Measurements from ENCODE around the gene ZNF804B.

DNA sequence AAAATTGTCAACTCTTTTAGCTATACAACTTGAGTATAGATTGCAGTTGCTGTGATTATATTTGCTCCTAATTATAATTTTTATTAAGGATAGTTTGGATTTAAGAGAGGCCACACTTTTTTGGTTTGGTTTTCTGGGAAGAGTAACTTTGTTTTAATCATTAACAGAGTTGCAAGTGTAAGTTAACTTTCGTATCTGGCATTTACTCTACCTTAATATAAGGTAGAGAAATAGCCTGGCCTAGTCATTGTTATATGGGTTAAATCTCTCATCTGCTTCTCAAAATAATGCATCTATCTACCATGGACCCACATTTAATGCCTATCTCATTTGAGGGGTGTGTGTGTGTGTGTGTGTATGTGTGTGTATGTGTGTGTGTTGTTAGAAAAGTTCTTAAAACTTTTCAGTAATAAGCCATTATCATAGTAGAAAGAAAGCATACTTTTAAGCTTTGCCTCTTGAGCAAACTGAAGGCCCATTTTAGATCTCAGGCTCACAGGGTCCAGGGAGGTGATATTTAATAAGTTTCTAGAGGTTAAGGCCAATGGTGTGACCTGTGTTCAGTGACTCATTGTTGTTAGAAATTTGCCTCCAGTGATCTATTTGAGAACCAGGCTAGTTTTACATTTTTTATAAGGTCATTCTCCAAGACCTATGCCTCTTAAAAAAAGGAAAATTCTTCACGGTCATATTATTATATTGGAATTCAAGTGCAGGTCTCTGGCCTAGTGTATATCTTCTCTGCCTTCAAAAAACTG, 47.0 kb downstream of the ZNF804B start:
- TF ChIP-seq, protein P1, sequence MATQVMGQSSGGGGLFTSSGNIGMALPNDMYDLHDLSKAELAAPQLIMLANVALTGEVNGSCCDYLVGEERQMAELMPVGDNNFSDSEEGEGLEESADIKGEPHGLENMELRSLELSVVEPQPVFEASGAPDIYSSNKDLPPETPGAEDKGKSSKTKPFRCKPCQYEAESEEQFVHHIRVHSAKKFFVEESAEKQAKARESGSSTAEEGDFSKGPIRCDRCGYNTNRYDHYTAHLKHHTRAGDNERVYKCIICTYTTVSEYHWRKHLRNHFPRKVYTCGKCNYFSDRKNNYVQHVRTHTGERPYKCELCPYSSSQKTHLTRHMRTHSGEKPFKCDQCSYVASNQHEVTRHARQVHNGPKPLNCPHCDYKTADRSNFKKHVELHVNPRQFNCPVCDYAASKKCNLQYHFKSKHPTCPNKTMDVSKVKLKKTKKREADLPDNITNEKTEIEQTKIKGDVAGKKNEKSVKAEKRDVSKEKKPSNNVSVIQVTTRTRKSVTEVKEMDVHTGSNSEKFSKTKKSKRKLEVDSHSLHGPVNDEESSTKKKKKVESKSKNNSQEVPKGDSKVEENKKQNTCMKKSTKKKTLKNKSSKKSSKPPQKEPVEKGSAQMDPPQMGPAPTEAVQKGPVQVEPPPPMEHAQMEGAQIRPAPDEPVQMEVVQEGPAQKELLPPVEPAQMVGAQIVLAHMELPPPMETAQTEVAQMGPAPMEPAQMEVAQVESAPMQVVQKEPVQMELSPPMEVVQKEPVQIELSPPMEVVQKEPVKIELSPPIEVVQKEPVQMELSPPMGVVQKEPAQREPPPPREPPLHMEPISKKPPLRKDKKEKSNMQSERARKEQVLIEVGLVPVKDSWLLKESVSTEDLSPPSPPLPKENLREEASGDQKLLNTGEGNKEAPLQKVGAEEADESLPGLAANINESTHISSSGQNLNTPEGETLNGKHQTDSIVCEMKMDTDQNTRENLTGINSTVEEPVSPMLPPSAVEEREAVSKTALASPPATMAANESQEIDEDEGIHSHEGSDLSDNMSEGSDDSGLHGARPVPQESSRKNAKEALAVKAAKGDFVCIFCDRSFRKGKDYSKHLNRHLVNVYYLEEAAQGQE (IDR thresholded peaks at IDR 0.05): no peak
- TF ChIP-seq NR2F2 (IDR thresholded peaks at IDR 0.05): no peak
- TF ChIP-seq, protein P2, sequence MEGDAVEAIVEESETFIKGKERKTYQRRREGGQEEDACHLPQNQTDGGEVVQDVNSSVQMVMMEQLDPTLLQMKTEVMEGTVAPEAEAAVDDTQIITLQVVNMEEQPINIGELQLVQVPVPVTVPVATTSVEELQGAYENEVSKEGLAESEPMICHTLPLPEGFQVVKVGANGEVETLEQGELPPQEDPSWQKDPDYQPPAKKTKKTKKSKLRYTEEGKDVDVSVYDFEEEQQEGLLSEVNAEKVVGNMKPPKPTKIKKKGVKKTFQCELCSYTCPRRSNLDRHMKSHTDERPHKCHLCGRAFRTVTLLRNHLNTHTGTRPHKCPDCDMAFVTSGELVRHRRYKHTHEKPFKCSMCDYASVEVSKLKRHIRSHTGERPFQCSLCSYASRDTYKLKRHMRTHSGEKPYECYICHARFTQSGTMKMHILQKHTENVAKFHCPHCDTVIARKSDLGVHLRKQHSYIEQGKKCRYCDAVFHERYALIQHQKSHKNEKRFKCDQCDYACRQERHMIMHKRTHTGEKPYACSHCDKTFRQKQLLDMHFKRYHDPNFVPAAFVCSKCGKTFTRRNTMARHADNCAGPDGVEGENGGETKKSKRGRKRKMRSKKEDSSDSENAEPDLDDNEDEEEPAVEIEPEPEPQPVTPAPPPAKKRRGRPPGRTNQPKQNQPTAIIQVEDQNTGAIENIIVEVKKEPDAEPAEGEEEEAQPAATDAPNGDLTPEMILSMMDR (IDR thresholded peaks at IDR 0.05; ENCODE audit: low read depth, low read length, missing input control): no peak
- TF ChIP-seq GABPA (IDR thresholded peaks at IDR 0.05 in 1 of 2, conservative IDR thresholded peaks at IDR 0.05 in 1 of 2): no peak
- TF ChIP-seq, protein P3, sequence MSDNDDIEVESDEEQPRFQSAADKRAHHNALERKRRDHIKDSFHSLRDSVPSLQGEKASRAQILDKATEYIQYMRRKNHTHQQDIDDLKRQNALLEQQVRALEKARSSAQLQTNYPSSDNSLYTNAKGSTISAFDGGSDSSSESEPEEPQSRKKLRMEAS (IDR thresholded peaks at IDR 0.05): no peak
- TF ChIP-seq, protein P4, sequence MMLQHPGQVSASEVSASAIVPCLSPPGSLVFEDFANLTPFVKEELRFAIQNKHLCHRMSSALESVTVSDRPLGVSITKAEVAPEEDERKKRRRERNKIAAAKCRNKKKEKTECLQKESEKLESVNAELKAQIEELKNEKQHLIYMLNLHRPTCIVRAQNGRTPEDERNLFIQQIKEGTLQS (IDR thresholded peaks at IDR 0.05): peak; percentile 44
- peak; percentile 39 for TF ChIP-seq SP1 (IDR thresholded peaks at IDR 0.05)
- peak; percentile 31 to 54 for TF ChIP-seq JUND (IDR thresholded peaks at IDR 0.05)
- no peak for TF ChIP-seq EGR1 (IDR thresholded peaks at IDR 0.05; ENCODE audit: low read depth in 2 of 2)
- TF ChIP-seq, protein P5, sequence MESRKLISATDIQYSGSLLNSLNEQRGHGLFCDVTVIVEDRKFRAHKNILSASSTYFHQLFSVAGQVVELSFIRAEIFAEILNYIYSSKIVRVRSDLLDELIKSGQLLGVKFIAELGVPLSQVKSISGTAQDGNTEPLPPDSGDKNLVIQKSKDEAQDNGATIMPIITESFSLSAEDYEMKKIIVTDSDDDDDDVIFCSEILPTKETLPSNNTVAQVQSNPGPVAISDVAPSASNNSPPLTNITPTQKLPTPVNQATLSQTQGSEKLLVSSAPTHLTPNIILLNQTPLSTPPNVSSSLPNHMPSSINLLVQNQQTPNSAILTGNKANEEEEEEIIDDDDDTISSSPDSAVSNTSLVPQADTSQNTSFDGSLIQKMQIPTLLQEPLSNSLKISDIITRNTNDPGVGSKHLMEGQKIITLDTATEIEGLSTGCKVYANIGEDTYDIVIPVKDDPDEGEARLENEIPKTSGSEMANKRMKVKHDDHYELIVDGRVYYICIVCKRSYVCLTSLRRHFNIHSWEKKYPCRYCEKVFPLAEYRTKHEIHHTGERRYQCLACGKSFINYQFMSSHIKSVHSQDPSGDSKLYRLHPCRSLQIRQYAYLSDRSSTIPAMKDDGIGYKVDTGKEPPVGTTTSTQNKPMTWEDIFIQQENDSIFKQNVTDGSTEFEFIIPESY (IDR thresholded peaks at IDR 0.05): no peak
- no peak for TF ChIP-seq TAF1 (conservative IDR thresholded peaks at IDR 0.05)

Data from liver (tissue), 3 donors.